OCI-LY1 (cell line): ENCODE measurements around the gene USP48.

Experiments used
- H2AFZ ChIP-seq: fragments of 200-600 bp; sonication (generic), shearing (Covaris generic); 2 replicates; pipeline ENCODE4 v1.6.0; 2014; ENCODE audit warnings: antibody characterized with exemption, mild to moderate bottlenecking, low read length
- H3F3A ChIP-seq: fragments of 200-600 bp; sonication (generic), shearing (Covaris generic); 2 replicates; pipeline ENCODE4 v1.6.0; 2014; ENCODE audit warnings: mild to moderate bottlenecking, antibody characterized with exemption, low read length, moderate library complexity; ENCODE audit not compliant: insufficient read depth
- H3K27ac ChIP-seq: fragments of 200-600 bp; sonication (generic); 2 replicates; pipeline ENCODE4 v1.5.1; 2014; ENCODE audit warnings: low read length, mixed run types, mild to moderate bottlenecking, low read depth; ENCODE audit not compliant: poor library complexity, severe bottlenecking
- H3K27me3 ChIP-seq: fragments of 200-600 bp; sonication (generic); 2 replicates; pipeline ENCODE4 v1.6.0; 2014; ENCODE audit warnings: antibody characterized with exemption, mild to moderate bottlenecking, low read length, moderate library complexity; ENCODE audit not compliant: insufficient read depth
- H3K36me3 ChIP-seq: fragments of 200-600 bp; sonication (generic); 2 replicates; pipeline ENCODE4 v1.6.1; 2014; ENCODE audit warnings: mild to moderate bottlenecking, antibody characterized with exemption, low read length, moderate library complexity, mixed read lengths; ENCODE audit not compliant: insufficient read depth
- H3K4me1 ChIP-seq: fragments of 200-600 bp; sonication (generic); 2 replicates; pipeline ENCODE4 v1.5.1; 2014; ENCODE audit warnings: mild to moderate bottlenecking, low read length, moderate library complexity; ENCODE audit not compliant: insufficient read depth, severe bottlenecking
- H3K4me2 ChIP-seq: fragments of 200-600 bp; sonication (generic), shearing (Covaris generic); 2 replicates; pipeline ENCODE4 v1.6.1; 2014; ENCODE audit warnings: low read length
- H3K4me3 ChIP-seq: fragments of 200-600 bp; sonication (generic); 2 replicates; pipeline ENCODE4 v1.5.1; 2014; ENCODE audit warnings: low read length, low read depth, mild to moderate bottlenecking, mixed read lengths; ENCODE audit not compliant: poor library complexity, severe bottlenecking
- H3K79me2 ChIP-seq: fragments of 200-600 bp; shearing (Covaris generic); 2 replicates; pipeline ENCODE4 v1.6.1; 2016; ENCODE audit warnings: mixed run types, low read length, mixed read lengths; ENCODE audit not compliant: insufficient read depth
- H3K9ac ChIP-seq: fragments of 200-600 bp; sonication (generic), shearing (Covaris generic); 2 replicates; pipeline ENCODE4 v1.6.1; 2014; ENCODE audit warnings: mild to moderate bottlenecking, low read length, mixed read lengths
- H3K9me2 ChIP-seq: fragments of 200-600 bp; sonication (generic), shearing (Covaris generic); 2 replicates; pipeline ENCODE4 v1.6.1; 2014; ENCODE audit warnings: low read depth, mild to moderate bottlenecking, low read length, mixed read lengths
- H3K9me3 ChIP-seq: fragments of 200-600 bp; shearing (Covaris generic); 2 replicates; pipeline ENCODE4 v1.6.1; 2014; ENCODE audit warnings: low read length, mixed read lengths
- H4K20me1 ChIP-seq: fragments of 200-600 bp; sonication (generic), shearing (Covaris generic); 2 replicates; pipeline ENCODE4 v1.6.0; 2016; ENCODE audit warnings: mild to moderate bottlenecking, low read length; ENCODE audit not compliant: insufficient read depth
- EZH2 ChIP-seq: fragments of 200-600 bp; sonication (generic), shearing (Covaris generic); IDR thresholded peaks from 2 replicates; pipeline ENCODE4 v1.8.0; 2017; ENCODE audit warnings: borderline replicate concordance, mixed run types, mild to moderate bottlenecking, antibody characterized with exemption, low read length, moderate library complexity, mixed read lengths
- TF ChIP-seq, protein P1 (sequence below): fragments of 200-600 bp; sonication (generic), shearing (Covaris generic); IDR thresholded peaks from 2 replicates; pipeline ENCODE4 v1.5.1; 2017; ENCODE audit warnings: mild to moderate bottlenecking, antibody characterized with exemption, low read length, moderate library complexity, mixed read lengths

The USP48 gene

DNA sequence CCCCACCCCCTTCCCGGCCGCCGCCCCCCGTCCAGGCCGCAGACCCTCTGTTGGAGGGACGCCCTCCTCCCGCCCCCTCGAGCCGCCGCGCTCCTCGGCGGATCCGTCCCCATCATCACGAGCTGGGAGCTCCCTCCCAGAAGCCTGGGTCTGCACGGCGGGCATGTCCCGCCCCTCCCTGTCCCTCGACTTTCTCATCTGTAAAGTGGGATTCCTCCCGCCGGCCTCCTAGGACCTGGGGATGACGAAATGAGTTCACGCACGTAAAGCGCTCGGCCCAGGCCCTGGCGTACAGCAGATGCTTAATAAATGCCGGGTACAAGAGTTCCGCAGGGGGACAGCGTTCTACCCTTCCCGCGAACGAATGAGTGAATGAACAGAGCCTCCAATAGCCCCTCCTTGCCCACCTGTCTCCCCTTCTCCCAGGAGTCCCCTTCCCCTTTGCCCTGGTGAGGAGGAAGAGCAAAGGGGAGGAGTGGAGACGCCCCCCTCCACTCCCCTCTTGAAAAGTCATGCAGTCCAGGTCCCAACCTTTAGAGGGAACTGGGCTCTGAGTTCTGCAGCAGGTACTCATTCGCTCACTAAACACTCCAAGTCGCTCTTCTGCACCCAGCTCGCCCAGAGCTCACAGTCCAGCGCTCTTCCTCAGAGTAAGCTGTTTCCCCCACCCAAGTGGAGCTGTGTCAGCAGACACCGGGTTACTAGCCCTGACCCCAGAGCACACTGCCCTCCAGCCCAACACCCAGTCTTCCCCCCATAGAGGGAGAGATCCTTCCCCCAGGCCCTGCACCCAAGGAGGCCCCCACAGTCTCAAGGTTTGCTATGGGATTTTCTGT, 130.6 kb downstream of the USP48 start:
- Histone ChIP-seq H3K27ac (no peak overlapping the region), H3K36me3 (no peaks in the 10 kb centered on the region), H3K4me2 (no peak overlapping the region; the same call in 1 of the 2 replicates), H4K20me1 (no peaks in the 10 kb centered on the region), H3F3A (no peaks in the 10 kb centered on the region), H2AFZ (no peak overlapping the region), H3K79me2 (no peaks in the 10 kb centered on the region), H3K9me3 (no peaks in the 10 kb centered on the region), H3K9me2 (no peaks in the 10 kb centered on the region), H3K4me3 (no peak overlapping the region), H3K9ac (no peak overlapping the region), H3K4me1 (peaks cover 7% of the 10 kb centered on the region), H3K27me3 (peaks cover 9% of the 10 kb centered on the region; the same call in 1 of the 2 replicates)
- no peak for TF ChIP-seq EZH2
- TF ChIP-seq, protein P1, sequence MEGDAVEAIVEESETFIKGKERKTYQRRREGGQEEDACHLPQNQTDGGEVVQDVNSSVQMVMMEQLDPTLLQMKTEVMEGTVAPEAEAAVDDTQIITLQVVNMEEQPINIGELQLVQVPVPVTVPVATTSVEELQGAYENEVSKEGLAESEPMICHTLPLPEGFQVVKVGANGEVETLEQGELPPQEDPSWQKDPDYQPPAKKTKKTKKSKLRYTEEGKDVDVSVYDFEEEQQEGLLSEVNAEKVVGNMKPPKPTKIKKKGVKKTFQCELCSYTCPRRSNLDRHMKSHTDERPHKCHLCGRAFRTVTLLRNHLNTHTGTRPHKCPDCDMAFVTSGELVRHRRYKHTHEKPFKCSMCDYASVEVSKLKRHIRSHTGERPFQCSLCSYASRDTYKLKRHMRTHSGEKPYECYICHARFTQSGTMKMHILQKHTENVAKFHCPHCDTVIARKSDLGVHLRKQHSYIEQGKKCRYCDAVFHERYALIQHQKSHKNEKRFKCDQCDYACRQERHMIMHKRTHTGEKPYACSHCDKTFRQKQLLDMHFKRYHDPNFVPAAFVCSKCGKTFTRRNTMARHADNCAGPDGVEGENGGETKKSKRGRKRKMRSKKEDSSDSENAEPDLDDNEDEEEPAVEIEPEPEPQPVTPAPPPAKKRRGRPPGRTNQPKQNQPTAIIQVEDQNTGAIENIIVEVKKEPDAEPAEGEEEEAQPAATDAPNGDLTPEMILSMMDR, result no peak

DNA sequence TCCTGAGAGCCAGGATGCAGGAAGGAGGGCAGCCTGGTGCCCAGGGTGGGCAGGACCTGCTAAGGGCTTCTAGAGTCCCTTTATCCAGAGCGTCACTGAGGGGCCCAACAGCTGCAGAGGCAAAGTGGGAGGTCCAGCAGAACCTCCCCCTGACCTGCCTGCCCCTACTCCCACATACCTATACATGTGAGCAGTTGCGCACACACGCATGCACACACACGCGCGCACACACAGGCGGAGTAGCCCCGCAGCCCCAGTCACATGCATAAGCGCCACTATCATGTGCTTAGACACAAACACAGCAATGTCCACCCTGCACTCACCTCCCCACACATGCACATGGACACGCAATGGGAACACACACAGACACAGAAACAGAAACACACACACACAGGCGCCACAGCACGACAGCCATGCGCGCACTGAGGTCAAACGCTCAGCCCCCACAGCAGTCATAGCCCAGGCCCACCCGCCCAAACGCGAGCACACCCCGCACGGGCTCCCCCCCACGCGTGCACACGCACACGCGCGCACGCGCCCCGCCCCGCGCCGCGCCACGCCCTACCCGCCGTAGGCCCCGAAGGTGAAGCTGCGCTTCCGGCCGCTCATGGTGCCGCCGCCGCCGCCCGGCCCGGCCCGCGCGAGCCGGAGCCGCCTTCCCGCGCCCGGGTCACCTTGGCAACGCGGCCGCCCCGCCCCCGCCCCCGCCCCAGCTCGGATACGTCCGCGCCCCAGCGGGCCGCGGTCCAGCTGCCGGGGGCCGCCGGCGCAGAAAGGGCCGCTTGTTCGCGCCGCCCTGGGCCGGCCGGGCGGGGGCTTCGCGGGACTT, 131.5 kb downstream of the USP48 start:
- peaks cover 9% of the 10 kb centered on the region; the same call in 1 of the 2 replicates for H3K27me3 ChIP-seq
- no peak overlapping the region for H2AFZ ChIP-seq
- H3K79me2 ChIP-seq, result no peaks in the 10 kb centered on the region
- H3K36me3 ChIP-seq, result no peaks in the 10 kb centered on the region
- H3K9me3 ChIP-seq, result no peaks in the 10 kb centered on the region
- peak overlapping the region; percentile 78 for H3K4me2 ChIP-seq
- TF ChIP-seq EZH2, result no peak
- TF ChIP-seq, protein P1, result no peak
- peak overlapping the region; percentile 56 for H3K4me3 ChIP-seq
- no peaks in the 10 kb centered on the region for H4K20me1 ChIP-seq
- H3K27ac ChIP-seq, result no peak overlapping the region
- peaks cover 7% of the 10 kb centered on the region for H3K4me1 ChIP-seq
- no peaks in the 10 kb centered on the region for H3K9me2 ChIP-seq
- H3K9ac ChIP-seq, result peak overlapping the region; percentile 39; the same call in 1 of the 2 replicates
- no peaks in the 10 kb centered on the region for H3F3A ChIP-seq

DNA sequence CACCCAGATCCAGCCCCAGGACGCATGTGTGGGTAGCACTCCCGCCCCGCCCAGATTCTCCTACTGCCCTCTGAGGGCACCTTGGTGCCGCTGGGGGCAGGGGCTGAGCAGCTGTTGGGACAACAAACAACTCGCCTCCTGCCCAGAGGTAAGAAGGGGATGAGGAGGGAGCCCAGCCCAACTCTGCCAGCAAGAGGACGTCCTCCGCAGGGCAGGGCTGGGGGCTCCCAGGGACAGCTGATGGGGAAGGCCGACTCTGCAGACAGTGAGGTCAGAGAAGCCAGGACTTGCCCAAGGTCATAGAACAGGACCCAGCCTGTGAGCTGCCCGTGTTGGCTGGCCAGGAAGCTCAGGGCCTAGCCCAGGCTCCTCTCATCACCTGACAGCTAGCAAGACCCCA, 132.5 kb downstream of the USP48 start:
- no peak overlapping the region for H3K9ac ChIP-seq
- no peaks in the 10 kb centered on the region for H3K79me2 ChIP-seq
- H3K27ac ChIP-seq, result no peak overlapping the region
- no peaks in the 10 kb centered on the region for H3K9me3 ChIP-seq
- no peaks in the 10 kb centered on the region for H4K20me1 ChIP-seq
- H3F3A ChIP-seq, result no peaks in the 10 kb centered on the region
- no peak overlapping the region for H3K4me3 ChIP-seq
- H3K4me1 ChIP-seq, result peaks cover 7% of the 10 kb centered on the region
- peaks cover 9% of the 10 kb centered on the region; the same call in 1 of the 2 replicates for H3K27me3 ChIP-seq
- no peak for TF ChIP-seq EZH2
- TF ChIP-seq, protein P1, result no peak
- no peak overlapping the region for H2AFZ ChIP-seq
- no peak overlapping the region for H3K4me2 ChIP-seq
- no peaks in the 10 kb centered on the region for H3K36me3 ChIP-seq
- H3K9me2 ChIP-seq, result no peaks in the 10 kb centered on the region
